HepG2 (cell line): Measurements from ENCODE around the gene PPM1G. TPM values are rescaled to one million over a fixed set of nuclear protein-coding genes. Genes with fewer than 3 reads are reported as not detected.

ENCODE experiments used
- FOXJ3 ChIP-seq: sonication (generic); formaldehyde crosslinking; IDR thresholded peaks from 2 replicates; pipeline ENCODE4 v1.4.0; 2020; ENCODE audit warnings: missing genetic modification reagents, mild to moderate bottlenecking, borderline replicate concordance
- FOXK2 ChIP-seq: fragments of 450-650 bp; IDR thresholded peaks from 2 replicates; pipeline ENCODE4 v1.6.1; 2016
- GPN1 ChIP-seq: sonication (generic); formaldehyde crosslinking; IDR thresholded peaks from 2 replicates; pipeline ENCODE4 v1.5.1; 2020; ENCODE audit warnings: missing genetic modification reagents, borderline replicate concordance
- HIVEP1 ChIP-seq: sonication (generic); formaldehyde crosslinking; IDR thresholded peaks from 2 replicates; pipeline ENCODE4 v1.4.0; 2020; ENCODE audit warnings: mild to moderate bottlenecking, missing genetic modification reagents
- HOXA3 ChIP-seq: sonication (generic); formaldehyde crosslinking; IDR thresholded peaks from 2 replicates; pipeline ENCODE4 v1.5.0; 2020; ENCODE audit warnings: missing genetic modification reagents
- IKZF4 ChIP-seq: sonication (generic); formaldehyde crosslinking; IDR thresholded peaks from 2 replicates; pipeline ENCODE4 v1.5.1; 2020; ENCODE audit warnings: borderline replicate concordance, mild to moderate bottlenecking, low read depth, missing genetic modification reagents; ENCODE audit errors: not compliant biosample characterization
- MBNL3 ChIP-seq: fragments of 250-450 bp; sonication (Bioruptor Pico); conservative IDR thresholded peaks from 2 replicates; pipeline ENCODE4 v1.8.0; 2022; ENCODE audit warnings: mild to moderate bottlenecking, inconsistent platforms
- MXD4 ChIP-seq: IDR thresholded peaks from 2 replicates; pipeline ENCODE4 v1.6.1; 2016; ENCODE audit warnings: mild to moderate bottlenecking, missing biosample characterization, missing genetic modification reagents
- NFYC ChIP-seq: IDR thresholded peaks from 2 replicates; pipeline ENCODE4 v1.6.1; 2016; ENCODE audit warnings: missing genetic modification reagents, missing compliant biosample characterization
- NPAS2 ChIP-seq: sonication (generic); formaldehyde crosslinking; IDR thresholded peaks from 2 replicates; pipeline ENCODE4 v1.8.0; 2022; ENCODE audit warnings: mild to moderate bottlenecking, missing genetic modification reagents, borderline replicate concordance
- POLR2A ChIP-seq, 2 experiments: IDR thresholded peaks; 2 replicates each; pipeline ENCODE4 v1.6.1; 2011; ENCODE audit warnings: low read depth in 2 of 2, low read length in 2 of 2, mild to moderate bottlenecking in 1 of 2, moderate library complexity in 1 of 2; ENCODE audit not compliant: insufficient read depth in 1 of 2
- PTBP1 ChIP-seq: fragments of 200-400 bp; formaldehyde crosslinking; IDR thresholded peaks from 2 replicates; pipeline ENCODE4 v1.6.1; 2018; ENCODE audit warnings: low read length, low read depth; ENCODE audit not compliant: poor library complexity, severe bottlenecking
- RARG ChIP-seq: sonication (generic); formaldehyde crosslinking; IDR thresholded peaks from 2 replicates; pipeline ENCODE4 v1.4.0; 2020; ENCODE audit warnings: low read depth, mild to moderate bottlenecking, missing genetic modification reagents
- REPIN1 ChIP-seq: sonication (generic); formaldehyde crosslinking; IDR thresholded peaks from 2 replicates; pipeline ENCODE4 v1.8.0; 2022; ENCODE audit warnings: missing genetic modification reagents, low read depth, mild to moderate bottlenecking, borderline replicate concordance
- SIN3A ChIP-seq: IDR thresholded peaks from 2 replicates; pipeline ENCODE4 v1.6.1; 2011; ENCODE audit warnings: low read depth, mild to moderate bottlenecking, control low read depth, low read length, borderline replicate concordance
- YEATS4 ChIP-seq: sonication (generic); formaldehyde crosslinking; IDR thresholded peaks from 2 replicates; pipeline ENCODE4 v1.4.0; 2020; ENCODE audit warnings: missing genetic modification reagents, borderline replicate concordance
- ZFP91 ChIP-seq: sonication (generic); formaldehyde crosslinking; IDR thresholded peaks from 2 replicates; pipeline ENCODE4 v1.9.0; 2022; ENCODE audit warnings: missing genetic modification reagents, mild to moderate bottlenecking, borderline replicate concordance
- ZNF10 ChIP-seq: sonication (generic); formaldehyde crosslinking; IDR thresholded peaks from 2 replicates; pipeline ENCODE4 v1.4.0; 2020; ENCODE audit warnings: mild to moderate bottlenecking, low read depth, missing genetic modification reagents, borderline replicate concordance
- ZNF17 ChIP-seq: sonication (generic); formaldehyde crosslinking; IDR thresholded peaks from 2 replicates; pipeline ENCODE4 v1.5.0; 2020; ENCODE audit warnings: mild to moderate bottlenecking, missing genetic modification reagents
- ZNF274 ChIP-seq: sonication (generic); formaldehyde crosslinking; IDR thresholded peaks from 2 replicates; pipeline ENCODE4 v1.5.1; 2020; ENCODE audit warnings: mild to moderate bottlenecking, missing genetic modification reagents
- ZNF430 ChIP-seq: sonication (generic); formaldehyde crosslinking; IDR thresholded peaks from 2 replicates; pipeline ENCODE4 v1.9.0; 2021; ENCODE audit warnings: mild to moderate bottlenecking, missing genetic modification reagents
- ZNF501 ChIP-seq: sonication (generic); formaldehyde crosslinking; IDR thresholded peaks from 2 replicates; pipeline ENCODE4 v1.5.1; 2020; ENCODE audit warnings: mild to moderate bottlenecking, moderate library complexity, missing genetic modification reagents
- ZNF614 ChIP-seq: IDR thresholded peaks from 2 replicates; pipeline ENCODE4 v1.6.1; 2018; ENCODE audit warnings: missing biosample characterization, missing genetic modification reagents, inconsistent platforms, borderline replicate concordance
- ZNF740 ChIP-seq: sonication (generic); formaldehyde crosslinking; IDR thresholded peaks from 2 replicates; pipeline ENCODE4 v1.4.0; 2020; ENCODE audit warnings: missing genetic modification reagents
- ZNF773 ChIP-seq: sonication (generic); formaldehyde crosslinking; IDR thresholded peaks from 2 replicates; pipeline ENCODE4 v1.4.0; 2020; ENCODE audit warnings: missing genetic modification reagents, borderline replicate concordance
- polyA plus RNA-seq, 8 experiments: library from polyadenylated mRNA; depleted of rRNA in 3 of 8; stranded (reverse) in 7 of 8; unstranded in 1 of 8; fragments of >200 nt; fragmentation: Illumina TruSeq in 4 of 8; extraction: Trizol in 4 of 8; gene quantifications; 2 replicates each; pipeline versions ENCODE4 v1.2.1 to v1.2.3, GENCODE V29; 2011 to 2016; ENCODE audit warnings: low read depth in 4 of 8, missing spikeins in 1 of 8, mixed read lengths in 1 of 8; ENCODE audit not compliant: insufficient read depth in 1 of 8
- total RNA-seq, 5 experiments: library from RNA; depleted of rRNA; stranded (reverse); fragments of >200 nt; fragmentation: Illumina TruSeq; extraction: Trizol; gene quantifications; 2 replicates each; pipeline ENCODE4 v1.2.3, GENCODE V29; 2016; ENCODE audit warnings: low read depth in 1 of 5
- TF ChIP-seq, protein P1 (sequence below): sonication (generic); formaldehyde crosslinking; IDR thresholded peaks from 2 replicates; pipeline ENCODE4 v1.4.0; 2020; ENCODE audit warnings: low read depth, mild to moderate bottlenecking, missing genetic modification reagents
- TF ChIP-seq, protein P2 (sequence below): sonication (generic); formaldehyde crosslinking; IDR thresholded peaks from 2 replicates; pipeline ENCODE4 v1.8.0; 2022; ENCODE audit warnings: missing genetic modification reagents, mild to moderate bottlenecking, borderline replicate concordance

PPM1G gene
- total and polyA plus RNA-seq, 2 of the 13 experiments (the other 11 are each of a cell fraction or from before 2014, with no cell fraction given): 58.2 to 213 TPM

DNA sequence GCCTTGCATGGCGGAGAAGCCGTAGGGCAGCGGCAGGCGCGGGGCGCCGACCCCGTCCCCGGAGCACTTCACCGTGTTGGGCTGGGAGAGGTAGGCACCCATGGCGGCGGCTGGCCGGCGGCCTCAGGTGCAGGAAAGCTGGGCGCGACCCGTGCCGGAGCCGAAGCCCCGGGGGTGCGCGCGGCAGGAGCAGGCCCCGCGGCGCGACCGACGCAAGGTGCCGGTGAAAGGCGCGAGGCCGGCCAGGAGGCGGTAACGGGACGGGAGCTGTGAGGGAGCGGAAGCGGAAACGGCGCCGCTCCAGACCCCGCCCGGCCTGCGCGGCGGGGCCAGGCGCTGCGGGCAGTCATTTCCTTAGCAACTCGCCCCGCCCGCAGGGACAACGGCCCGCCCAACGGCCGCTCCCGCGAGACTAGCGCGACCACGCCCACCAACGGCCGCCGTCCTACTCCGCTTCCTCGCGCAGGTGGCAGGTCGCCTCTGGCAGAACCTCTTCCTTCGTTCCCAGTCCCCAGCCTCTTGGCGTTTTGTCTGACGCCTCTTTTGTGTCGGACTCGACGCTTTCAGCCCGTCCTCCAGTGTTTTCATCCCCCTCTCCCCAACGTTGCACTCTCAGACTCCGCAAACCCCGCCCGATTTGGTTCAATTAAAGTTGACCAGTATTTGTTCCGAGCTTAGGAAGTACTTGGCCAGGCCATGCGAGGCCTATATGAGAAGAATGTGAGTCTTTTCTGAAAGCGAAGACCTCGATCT, at the start of gene PPM1G (continued):
- TF ChIP-seq MXD4 (CRISPR knock-in tag) (peak; percentile 97), ZNF10 (no peak), ZNF614 (CRISPR knock-in tag) (peak; percentile 84; the same call in 1 of the 2 replicates), ZNF501 (CRISPR knock-in tag) (peak; percentile 95), PTBP1 (peak; percentile 25), MBNL3 (CRISPR knock-in tag) (no peak), ZNF740 (0 out of 2 replicates have a peak, but pooled peaks have one; percentile 43), SIN3A (peak; percentile 88), ZNF17 (CRISPR knock-in tag) (no peak), HIVEP1 (CRISPR knock-in tag) (peak; percentile 35; the same call in 1 of the 2 replicates), FOXJ3 (CRISPR knock-in tag) (0 out of 2 replicates have a peak, but pooled peaks have one; percentile 34), FOXK2 (peak; percentile 23; the same call in 1 of the 2 replicates), RARG (CRISPR knock-in tag) (peak; percentile 75; the same call in 1 of the 2 replicates), IKZF4 (peak; percentile 97), YEATS4 (peak; percentile 97), GPN1 (CRISPR knock-in tag) (no peak; the same call in 1 of the 2 replicates), NPAS2 (no peak), ZNF274 (CRISPR knock-in tag) (peak; percentile 85), ZFP91 (CRISPR knock-in tag) (peak; percentile 91; the same call in 1 of the 2 replicates), ZNF773 (peak; percentile 69; the same call in 1 of the 2 replicates), REPIN1 (CRISPR knock-in tag) (peak; percentile 96), ZNF430 (CRISPR knock-in tag) (peak; percentile 98), POLR2A (IDR thresholded peaks at IDR 0.05; ENCODE audit: insufficient read depth in 1 of 2, low read depth in 2 of 2, low read length in 2 of 2) (peak; percentile 98 to 99), NFYC (CRISPR knock-in tag) (peak; percentile 45), HOXA3 (CRISPR knock-in tag) (peak; percentile 88)
- TF ChIP-seq, protein P1, sequence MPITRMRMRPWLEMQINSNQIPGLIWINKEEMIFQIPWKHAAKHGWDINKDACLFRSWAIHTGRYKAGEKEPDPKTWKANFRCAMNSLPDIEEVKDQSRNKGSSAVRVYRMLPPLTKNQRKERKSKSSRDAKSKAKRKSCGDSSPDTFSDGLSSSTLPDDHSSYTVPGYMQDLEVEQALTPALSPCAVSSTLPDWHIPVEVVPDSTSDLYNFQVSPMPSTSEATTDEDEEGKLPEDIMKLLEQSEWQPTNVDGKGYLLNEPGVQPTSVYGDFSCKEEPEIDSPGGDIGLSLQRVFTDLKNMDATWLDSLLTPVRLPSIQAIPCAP: peak; percentile 19; the same call in 1 of the 2 replicates
- TF ChIP-seq, protein P2, sequence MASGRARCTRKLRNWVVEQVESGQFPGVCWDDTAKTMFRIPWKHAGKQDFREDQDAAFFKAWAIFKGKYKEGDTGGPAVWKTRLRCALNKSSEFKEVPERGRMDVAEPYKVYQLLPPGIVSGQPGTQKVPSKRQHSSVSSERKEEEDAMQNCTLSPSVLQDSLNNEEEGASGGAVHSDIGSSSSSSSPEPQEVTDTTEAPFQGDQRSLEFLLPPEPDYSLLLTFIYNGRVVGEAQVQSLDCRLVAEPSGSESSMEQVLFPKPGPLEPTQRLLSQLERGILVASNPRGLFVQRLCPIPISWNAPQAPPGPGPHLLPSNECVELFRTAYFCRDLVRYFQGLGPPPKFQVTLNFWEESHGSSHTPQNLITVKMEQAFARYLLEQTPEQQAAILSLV (CRISPR knock-in tag): peak; percentile 97; the same call in 1 of the 2 replicates
